Stimulated activated CD8-positive, alpha-beta memory T cell treated with anti-CD3 and anti-CD28 coated beads, Interleukin-7, amount 100 ng/mL, for 1 hour (primary cell): ENCODE data around the gene RNF13.
"Not testable (repeated sequence)": the region's sequence is repeated elsewhere in the genome, so short reads cannot be mapped to it uniquely, and the experiment has no call there.

Experiments
- DNase-seq, 2 donors: peaks; one replicate each; pipeline ENCODE4 v3.0.0-alpha.2; 2020; ENCODE audit warnings: low read depth in 2 of 2

RNF13 gene

DNA sequence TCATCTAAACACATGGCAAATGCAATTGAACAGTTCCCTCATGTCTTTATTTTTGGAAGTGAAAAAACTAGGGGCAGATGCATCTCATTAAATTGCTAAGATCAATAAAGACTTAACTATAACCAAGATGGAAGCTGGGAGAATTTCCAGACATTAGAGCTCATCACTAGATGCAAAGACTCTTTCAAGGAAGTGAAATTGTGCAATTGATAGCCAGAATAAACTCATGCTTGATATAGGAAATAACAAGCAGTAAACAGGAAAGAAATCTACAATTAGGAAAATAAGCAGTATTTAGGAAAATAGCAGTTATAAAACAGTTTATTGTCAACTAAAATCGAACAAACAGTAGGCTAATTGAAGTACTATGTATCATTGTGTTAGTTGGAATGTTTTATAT is 11.8 kb upstream of the RNF13 start:
- DNase-seq: no peak

DNA sequence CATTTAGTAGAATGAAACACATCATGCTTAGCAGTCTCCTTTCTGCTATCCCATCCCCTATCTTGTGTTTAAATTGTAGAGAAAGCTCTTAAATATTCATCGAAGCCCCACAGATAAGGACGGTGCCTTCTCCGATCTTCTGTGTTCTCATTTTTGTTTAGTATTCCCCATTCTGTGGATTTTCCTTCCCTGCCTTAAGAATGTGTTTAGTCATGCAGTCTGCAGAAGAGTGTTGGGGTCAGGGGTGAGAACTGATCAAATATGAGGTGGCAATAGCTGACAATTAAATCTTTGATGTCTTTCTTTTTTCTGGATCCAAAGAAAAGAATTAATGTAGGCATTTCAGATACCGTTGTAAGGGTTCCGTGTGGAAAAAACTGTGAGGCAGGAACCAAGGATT is 11.4 kb upstream of the RNF13 start:
- no peak for DNase-seq

- no peak for DNase-seq
Measured at GRCh38 chr3:149806171-149806778, 6.7 kb upstream of the RNF13 start.

DNA sequence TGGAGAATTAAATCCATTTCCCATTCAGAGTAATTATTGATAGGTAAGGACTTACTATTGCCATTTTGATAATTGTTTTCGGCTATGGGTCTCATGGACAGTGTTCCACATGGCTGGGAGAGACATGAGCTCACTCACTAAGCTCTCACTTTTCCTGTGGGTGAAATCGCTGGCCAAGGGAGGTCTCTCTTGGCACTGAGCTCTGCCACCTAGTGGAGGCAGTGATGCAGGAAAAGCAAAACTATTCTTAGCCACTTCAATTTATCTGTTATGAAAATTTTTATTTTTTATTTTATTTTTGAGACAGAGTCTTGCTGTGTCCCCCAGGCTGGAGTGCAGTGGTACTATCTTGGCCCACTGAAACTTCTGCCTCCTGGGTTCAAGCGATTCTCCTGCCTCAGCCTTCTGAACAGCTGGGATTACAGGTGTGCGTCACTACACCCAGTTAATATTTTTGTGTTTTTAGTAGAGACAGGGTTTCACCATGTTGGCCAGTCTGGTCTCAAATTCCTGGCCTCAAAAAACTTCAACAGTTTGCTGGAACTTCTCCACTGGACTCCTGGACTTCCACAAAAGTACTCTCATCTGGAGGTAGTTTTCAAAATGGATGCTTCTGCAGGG is 4.7 kb upstream of the RNF13 start:
- DNase-seq: no peak

- no peak for DNase-seq
Measured at GRCh38 chr3:149809699-149810098, 3.3 kb upstream of the RNF13 start.

DNA sequence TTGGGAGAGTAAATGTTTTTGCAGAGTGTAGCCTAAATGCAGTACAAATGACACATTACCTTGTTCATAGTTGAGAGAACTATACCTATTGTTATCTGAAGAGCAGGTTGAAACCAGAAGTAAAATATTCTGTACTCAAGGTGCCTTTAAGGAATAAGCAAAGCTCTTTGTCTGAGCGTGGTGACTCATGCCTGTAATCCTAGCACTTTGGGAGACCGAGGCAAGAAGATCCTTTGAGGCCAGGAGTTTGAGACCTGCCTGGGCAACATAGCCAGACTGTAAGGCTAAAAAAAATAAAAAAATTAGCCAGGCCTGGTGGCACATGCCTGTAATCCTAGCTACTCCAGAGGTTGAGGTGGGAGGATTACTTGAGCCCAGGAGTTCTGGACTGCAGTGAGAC is 2.2 kb upstream of the RNF13 start:
- no peak for DNase-seq

DNA sequence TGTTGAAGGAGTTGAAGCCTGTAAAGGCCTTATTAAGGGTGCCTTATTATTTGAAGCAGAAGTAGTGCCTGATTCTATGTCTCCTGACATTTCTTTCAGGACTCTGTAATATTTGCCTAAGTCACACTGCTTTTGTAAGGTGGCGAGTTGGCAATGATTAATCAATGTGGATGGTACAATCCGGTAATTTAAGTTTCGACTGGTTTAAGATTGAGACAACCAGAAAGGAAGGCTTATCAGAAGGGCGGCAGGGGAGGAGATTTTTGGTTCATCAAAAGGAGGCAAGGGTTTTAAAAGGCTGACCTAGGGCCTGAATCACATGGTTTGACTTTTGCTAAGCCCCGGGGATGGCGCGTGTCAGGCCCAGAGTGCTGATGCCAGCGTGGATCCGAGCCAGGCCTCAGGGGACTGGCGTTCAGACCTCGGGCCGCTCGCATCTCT is 830 bp upstream of the RNF13 start:
- no peak for DNase-seq

- no peak for DNase-seq
Measured at GRCh38 chr3:149813367-149814281, 609 bp downstream of the RNF13 start.

- DNase-seq: no peak
Measured at GRCh38 chr3:149815321-149815720, 2.3 kb downstream of the RNF13 start.

DNA sequence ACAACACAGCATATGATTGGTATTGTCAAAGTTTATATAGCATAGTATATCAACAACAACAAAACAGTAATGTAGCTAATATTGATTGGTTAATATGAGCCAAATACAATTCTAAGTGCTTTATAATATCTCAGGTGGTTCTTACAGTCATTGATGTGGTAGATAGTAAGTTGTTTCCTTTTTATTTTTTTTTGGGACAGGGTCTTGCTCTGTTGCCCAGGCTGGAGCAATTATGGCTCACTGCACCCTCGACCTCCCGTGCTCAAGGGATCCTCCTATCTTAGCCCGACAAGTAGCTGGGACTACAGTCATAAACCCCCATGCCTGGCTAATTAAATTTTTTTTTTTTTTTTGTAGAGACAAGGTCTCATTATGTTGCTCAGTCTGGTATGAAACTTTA is 2.7 kb downstream of the RNF13 start:
- no peak for DNase-seq

GRCh38 chr3:149816311-149816710 is 3.3 kb downstream of the RNF13 start:
- DNase-seq: no peak

GRCh38 chr3:149816986-149817385 is 4.0 kb downstream of the RNF13 start:
- DNase-seq: no peak

DNA sequence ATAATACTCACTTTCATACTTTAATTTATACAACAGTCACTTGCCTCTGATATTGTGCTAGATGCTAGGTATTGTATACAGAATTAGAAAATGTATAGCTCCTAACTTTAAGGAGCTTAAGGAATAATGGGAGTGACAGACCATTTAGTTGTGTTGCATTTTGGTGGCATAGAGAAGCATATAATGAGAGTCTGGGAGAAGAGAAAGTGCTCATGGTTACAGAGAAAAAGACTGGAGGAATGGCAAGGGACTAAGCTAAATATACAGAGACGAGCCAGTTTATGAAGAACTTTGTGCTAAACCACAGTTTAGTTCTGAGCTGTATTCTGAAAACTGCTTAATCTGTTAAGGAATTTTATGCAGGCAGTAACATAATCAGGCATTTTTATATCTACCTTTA is 6.4 kb downstream of the RNF13 start:
- DNase-seq: no peak

DNA sequence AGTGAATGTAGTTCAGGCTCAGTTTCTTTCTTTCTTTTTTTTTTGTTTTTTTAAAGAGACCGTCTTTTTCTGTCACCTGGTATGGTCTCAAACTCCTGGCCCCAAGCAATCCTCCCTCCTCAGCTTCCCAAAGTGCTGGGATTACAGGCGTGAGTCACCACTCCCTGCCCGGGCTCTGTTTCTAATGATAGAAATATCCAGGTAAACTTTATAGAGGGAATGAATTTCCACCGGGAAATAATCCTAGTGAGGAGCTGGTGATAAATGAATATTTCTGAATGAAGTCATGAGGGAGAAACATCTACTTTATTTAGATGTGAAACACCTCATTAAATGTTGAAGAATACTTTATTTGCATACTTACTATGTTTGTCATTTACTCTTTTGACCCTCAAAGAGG is 7.2 kb downstream of the RNF13 start:
- no peak for DNase-seq

- no peak for DNase-seq
Measured at GRCh38 chr3:149826636-149827035, 13.6 kb downstream of the RNF13 start.

GRCh38 chr3:149828390-149828789 is 15.4 kb downstream of the RNF13 start:
- no peak for DNase-seq

DNA sequence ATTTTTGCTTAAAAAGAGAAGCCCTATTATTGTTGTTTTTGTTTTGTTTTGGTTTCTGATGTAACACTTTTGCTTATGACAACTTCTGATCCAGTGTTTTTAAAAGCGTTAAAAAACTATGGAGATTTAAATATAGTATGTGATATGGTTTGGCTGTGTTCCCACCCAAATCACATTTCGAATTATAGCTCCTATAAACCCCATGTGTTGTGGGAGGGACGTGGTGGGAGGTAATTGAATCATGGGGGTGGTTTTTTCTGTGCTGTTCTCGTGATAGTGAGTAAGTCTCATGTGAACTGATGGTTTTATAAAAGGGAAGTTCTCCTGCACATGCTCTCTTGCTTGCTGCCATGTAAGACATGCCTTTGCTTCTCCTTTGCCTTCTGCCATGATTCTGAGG is 16.6 kb downstream of the RNF13 start:
- DNase-seq: not testable (repeated sequence)

DNA sequence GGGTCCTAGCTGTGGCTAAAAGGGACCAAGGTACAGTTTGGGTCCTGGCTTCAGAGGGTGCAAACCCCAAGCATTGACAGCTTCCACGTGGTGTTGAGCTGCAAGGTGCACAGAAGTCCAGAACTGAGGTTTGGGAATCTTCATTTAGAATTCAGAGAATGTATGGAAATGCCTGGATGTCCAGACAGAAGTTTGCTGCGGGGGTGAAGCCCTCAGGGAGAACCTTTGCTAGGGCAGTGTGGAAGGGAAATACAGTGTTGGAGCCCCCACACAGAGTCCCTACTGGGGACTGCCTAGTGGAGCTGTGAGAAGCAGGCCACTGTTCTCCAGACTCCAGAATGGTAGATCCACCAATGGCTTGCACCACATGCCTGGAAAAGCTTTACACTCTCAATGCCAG is 17.9 kb downstream of the RNF13 start:
- no peak for DNase-seq

DNA sequence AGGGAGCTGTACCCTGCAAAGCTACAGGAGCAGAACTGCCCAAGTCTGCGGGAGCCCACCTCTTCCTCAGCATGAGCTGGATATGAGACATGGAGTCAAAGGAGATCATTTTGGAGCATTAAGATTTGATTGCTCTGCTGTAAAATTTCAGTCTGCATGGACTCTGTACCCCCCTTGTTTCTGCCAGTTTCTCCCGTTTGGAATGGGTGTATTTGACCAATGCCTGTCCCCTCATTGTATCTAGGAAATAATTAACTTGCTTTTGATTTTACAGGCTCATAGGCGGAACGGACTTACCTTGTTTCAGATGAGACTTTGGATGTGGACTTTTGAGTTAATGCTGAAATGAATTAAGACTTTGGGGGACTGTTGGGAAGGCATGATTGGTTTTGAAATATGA is 18.3 kb downstream of the RNF13 start:
- no peak for DNase-seq

GRCh38 chr3:149832086-149832485 is 19.1 kb downstream of the RNF13 start:
- DNase-seq: no peak

DNA sequence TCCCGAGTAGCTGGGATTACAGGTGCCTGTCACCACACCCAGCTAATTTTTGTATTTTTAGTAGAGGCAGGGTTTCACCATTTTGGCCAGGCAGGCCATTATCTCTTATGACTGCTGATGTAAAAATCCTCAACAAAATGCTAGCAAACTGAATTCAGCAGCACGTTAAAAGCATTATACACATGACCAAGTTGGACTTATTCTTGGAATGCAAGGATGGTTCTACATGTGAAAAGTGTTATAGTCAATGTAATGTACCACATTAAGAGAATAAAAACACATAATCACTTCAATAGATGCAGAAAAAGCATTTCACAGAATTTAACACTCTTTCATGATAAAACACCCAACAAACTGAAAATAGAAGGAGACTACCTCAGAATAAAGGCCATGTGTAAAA is 20.2 kb downstream of the RNF13 start:
- no peak for DNase-seq

DNA sequence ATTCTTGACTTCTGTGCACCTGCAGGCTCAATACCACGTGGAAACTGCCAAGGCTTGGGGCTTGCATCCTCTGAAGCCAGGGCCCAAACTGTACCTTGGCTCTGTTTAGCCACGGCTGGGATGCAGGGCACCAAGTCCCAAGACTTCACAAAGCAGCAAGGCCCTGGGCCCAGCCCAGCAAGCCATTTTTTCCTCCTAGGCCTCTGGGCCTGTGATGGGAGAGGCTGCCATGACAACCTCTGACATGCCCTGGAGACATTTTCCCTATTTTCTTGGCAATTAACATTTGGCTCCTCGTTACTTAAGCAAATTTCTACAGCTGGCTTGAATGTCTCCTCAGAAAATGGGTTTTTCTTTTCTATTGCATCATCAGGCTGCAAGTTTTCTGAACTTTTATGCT is 25.5 kb downstream of the RNF13 start:
- DNase-seq: not testable (repeated sequence)

GRCh38 chr3:149839469-149839868 is 26.5 kb downstream of the RNF13 start:
- DNase-seq: not testable (repeated sequence)
